ENCODE results near the gene RSBN1. TPM values are rescaled to one million over a fixed set of nuclear protein-coding genes. Genes with fewer than 3 reads are reported as not detected.

Gene RSBN1
- total RNA-seq, 1 donor from 2014 or later = 15.0 TPM

- Mint-ChIP-seq H3K36me3 (ENCODE audit: low read depth, unreplicated experiment) (peaks cover 4% of the 10 kb centered on the region), H3K27ac (ENCODE audit: unreplicated experiment) (no peak overlapping the region), H3K4me3 (ENCODE audit: unreplicated experiment) (no peak overlapping the region), H3K9me3 (ENCODE audit: unreplicated experiment) (no peaks in the 10 kb centered on the region), H3K27me3 (ENCODE audit: unreplicated experiment) (no peaks in the 10 kb centered on the region), H3K4me1 (ENCODE audit: unreplicated experiment) (peaks cover 2% of the 10 kb centered on the region)
- no peak for TF ChIP-seq CTCF (IDR thresholded peaks at IDR 0.05; ENCODE audit: unreplicated experiment)
- no peak for DNase-seq (ENCODE audit: low spot score)
These were observed 14.8 kb downstream of the RSBN1 start for GRCh38 chr1:113797472-113797871.

GRCh38 chr1:113793878-113794834 is 18.1 kb downstream of the RSBN1 start:
- H3K27me3 Mint-ChIP-seq (ENCODE audit: unreplicated experiment) = peaks cover 2% of the 10 kb centered on the region
- H3K27ac Mint-ChIP-seq (ENCODE audit: unreplicated experiment) = no peak overlapping the region
- DNase-seq (ENCODE audit: low spot score) = no peak
- peaks cover 17% of the 10 kb centered on the region for H3K4me1 Mint-ChIP-seq (ENCODE audit: unreplicated experiment)
- no peak for TF ChIP-seq CTCF (IDR thresholded peaks at IDR 0.05; ENCODE audit: unreplicated experiment)
- no peak overlapping the region for H3K4me3 Mint-ChIP-seq (ENCODE audit: unreplicated experiment)
- H3K9me3 Mint-ChIP-seq (ENCODE audit: unreplicated experiment) = no peaks in the 10 kb centered on the region
- H3K36me3 Mint-ChIP-seq (ENCODE audit: low read depth, unreplicated experiment) = peaks cover 4% of the 10 kb centered on the region

- no peak for DNase-seq (ENCODE audit: low spot score)
- TF ChIP-seq CTCF (IDR thresholded peaks at IDR 0.05; ENCODE audit: unreplicated experiment) = no peak
- H3K36me3 Mint-ChIP-seq (ENCODE audit: low read depth, unreplicated experiment) = peaks cover 4% of the 10 kb centered on the region
- H3K4me1 Mint-ChIP-seq (ENCODE audit: unreplicated experiment) = peaks cover 24% of the 10 kb centered on the region
- no peak overlapping the region for H3K4me3 Mint-ChIP-seq (ENCODE audit: unreplicated experiment)
- no peak overlapping the region for H3K27ac Mint-ChIP-seq (ENCODE audit: unreplicated experiment)
- H3K27me3 Mint-ChIP-seq (ENCODE audit: unreplicated experiment) = peaks cover 2% of the 10 kb centered on the region
- H3K9me3 Mint-ChIP-seq (ENCODE audit: unreplicated experiment) = no peaks in the 10 kb centered on the region
These were observed 19.3 kb downstream of the RSBN1 start for GRCh38 chr1:113792986-113793385.

- Mint-ChIP-seq H3K4me1 (ENCODE audit: unreplicated experiment) (peaks cover 24% of the 10 kb centered on the region), H3K27ac (ENCODE audit: unreplicated experiment) (no peak overlapping the region), H3K9me3 (ENCODE audit: unreplicated experiment) (no peaks in the 10 kb centered on the region), H3K36me3 (ENCODE audit: low read depth, unreplicated experiment) (peaks cover 4% of the 10 kb centered on the region), H3K4me3 (ENCODE audit: unreplicated experiment) (no peak overlapping the region), H3K27me3 (ENCODE audit: unreplicated experiment) (peaks cover 2% of the 10 kb centered on the region)
- TF ChIP-seq CTCF (IDR thresholded peaks at IDR 0.05; ENCODE audit: unreplicated experiment) = no peak
- DNase-seq (ENCODE audit: low spot score) = no peak
These were observed 19.8 kb downstream of the RSBN1 start for GRCh38 chr1:113792471-113792870.

- H3K36me3 Mint-ChIP-seq (ENCODE audit: low read depth, unreplicated experiment) = no peaks in the 10 kb centered on the region
- peaks cover 3% of the 10 kb centered on the region for H3K27me3 Mint-ChIP-seq (ENCODE audit: unreplicated experiment)
- no peaks in the 10 kb centered on the region for H3K9me3 Mint-ChIP-seq (ENCODE audit: unreplicated experiment)
- TF ChIP-seq CTCF (IDR thresholded peaks at IDR 0.05; ENCODE audit: unreplicated experiment) = no peak
- no peak overlapping the region for H3K4me3 Mint-ChIP-seq (ENCODE audit: unreplicated experiment)
- no peak for DNase-seq (ENCODE audit: low spot score)
- H3K27ac Mint-ChIP-seq (ENCODE audit: unreplicated experiment) = no peak overlapping the region
- peaks cover 26% of the 10 kb centered on the region for H3K4me1 Mint-ChIP-seq (ENCODE audit: unreplicated experiment)
These were observed 23.5 kb downstream of the RSBN1 start for GRCh38 chr1:113788802-113789201.
